Peyer's patch (tissue), 4 donors: ENCODE measurements around the gene GREB1L. TPM values are rescaled to one million over a fixed set of nuclear protein-coding genes. Genes with fewer than 3 reads are reported as not detected.

Experiments used
- DNase-seq, 3 donors: peaks; one replicate each; pipeline ENCODE4 v3.0.0-alpha.2; 2017 to 2019
- H3K27ac ChIP-seq, 4 donors: fragments of 200-600 bp; sonication (generic); one replicate each; pipeline ENCODE4 v1.5.1; 2016 to 2019
- H3K27me3 ChIP-seq, 2 donors: fragments of 200-600 bp; sonication (generic); one replicate each; pipeline ENCODE4 v1.5.1; 2019
- H3K36me3 ChIP-seq, 3 donors: fragments of 200-600 bp; sonication (generic); one replicate each; pipeline ENCODE4 v1.5.1; 2016 to 2019
- H3K4me1 ChIP-seq, 4 donors: fragments of 200-600 bp; sonication (generic); one replicate each; pipeline ENCODE4 v1.5.1; 2016 to 2019
- H3K4me3 ChIP-seq, 4 donors: fragments of 200-600 bp; sonication (generic); 1 replicate in 3 of 4; 2 replicates in 1 of 4; pipeline ENCODE4 v1.5.1; 2016 to 2019; ENCODE audit warnings: mild to moderate bottlenecking in 1 of 4
- H3K9me3 ChIP-seq, 4 donors: fragments of 200-600 bp; sonication (generic); one replicate each; pipeline ENCODE4 v1.5.1; 2016 to 2019; ENCODE audit warnings: mild to moderate bottlenecking in 1 of 4
- CTCF ChIP-seq, 6 experiments: fragments of 450-650 bp in 4 of 6; fragments of 200-600 bp in 2 of 6; sonication (generic) in 1 of 6; IDR thresholded peaks; one replicate each; pipeline ENCODE4 v1.5.1; 2017 to 2019; ENCODE audit warnings: antibody characterized with exemption in 6 of 6, mild to moderate bottlenecking in 3 of 6, moderate library complexity in 1 of 6
- POLR2A ChIP-seq, 2 donors: fragments of 450-650 bp; IDR thresholded peaks; one replicate each; pipeline ENCODE4 v1.5.1; 2017; ENCODE audit warnings: antibody characterized with exemption in 2 of 2, mild to moderate bottlenecking in 2 of 2, moderate library complexity in 2 of 2
- total RNA-seq, 4 donors: library from RNA; depleted of rRNA; stranded (reverse); fragments of >200 nt; gene quantifications; one replicate each; pipeline ENCODE4 v1.1.0, GENCODE V29; 2016

GREB1L gene
- total RNA-seq, 4 donors from 2014 or later = 0.53 to 3.3 (median 2.8) TPM

GRCh38 chr18:21461460-21461859, 219.4 kb downstream of the GREB1L start:
- Histone ChIP-seq H3K4me1 (no peaks in the 10 kb centered on the region), H3K27me3 (no peaks in the 10 kb centered on the region), H3K27ac (no peak overlapping the region), H3K36me3 (no peaks in the 10 kb centered on the region), H3K9me3 (no peaks in the 10 kb centered on the region), H3K4me3 (no peak overlapping the region)
- no peak for DNase-seq
- TF ChIP-seq POLR2A (IDR thresholded peaks at IDR 0.05) (no peak), CTCF (IDR thresholded peaks at IDR 0.05) (no peak)

- TF ChIP-seq POLR2A (IDR thresholded peaks at IDR 0.05) = no peak
- H3K9me3 ChIP-seq = no peaks in the 10 kb centered on the region
- H3K36me3 ChIP-seq = no peaks in the 10 kb centered on the region
- DNase-seq = no peak
- no peak overlapping the region for H3K27ac ChIP-seq
- no peaks in the 10 kb centered on the region for H3K27me3 ChIP-seq
- H3K4me3 ChIP-seq = no peak overlapping the region
- no peaks in the 10 kb centered on the region for H3K4me1 ChIP-seq
Observed at GRCh38 chr18:21463718-21464117, 221.7 kb downstream of the GREB1L start.

GRCh38 chr18:21468514-21469164, 226.6 kb downstream of the GREB1L start:
- Histone ChIP-seq H3K4me3 (no peak overlapping the region), H3K4me1 (no peaks in the 10 kb centered on the region)
- TF ChIP-seq CTCF (IDR thresholded peaks at IDR 0.05) (no peak), POLR2A (IDR thresholded peaks at IDR 0.05) (no peak)

GRCh38 chr18:21472741-21473140, 230.7 kb downstream of the GREB1L start:
- Histone ChIP-seq H3K36me3 (no peaks in the 10 kb centered on the region), H3K27ac (no peak overlapping the region), H3K9me3 (no peaks in the 10 kb centered on the region), H3K4me1 (no peaks in the 10 kb centered on the region), H3K27me3 (no peaks in the 10 kb centered on the region), H3K4me3 (no peak overlapping the region)
- DNase-seq = no peak
- no peak for TF ChIP-seq CTCF (IDR thresholded peaks at IDR 0.05)
- no peak for TF ChIP-seq POLR2A (IDR thresholded peaks at IDR 0.05)

More at GRCh38 chr18:21468514-21469164, 226.6 kb downstream of the GREB1L start:
- Histone ChIP-seq H3K27me3 (no peaks in the 10 kb centered on the region), H3K9me3 (no peaks in the 10 kb centered on the region), H3K27ac (no peak overlapping the region), H3K36me3 (no peaks in the 10 kb centered on the region)
- DNase-seq = no peak

- H3K4me3 ChIP-seq = no peak overlapping the region
- no peaks in the 10 kb centered on the region for H3K4me1 ChIP-seq
- H3K27me3 ChIP-seq = no peaks in the 10 kb centered on the region
- H3K9me3 ChIP-seq = no peaks in the 10 kb centered on the region
- no peak overlapping the region for H3K27ac ChIP-seq
- TF ChIP-seq CTCF (IDR thresholded peaks at IDR 0.05) = no peak
- no peak for TF ChIP-seq POLR2A (IDR thresholded peaks at IDR 0.05)
- no peak for DNase-seq
- H3K36me3 ChIP-seq = no peaks in the 10 kb centered on the region
Observed at GRCh38 chr18:21474621-21475020, 232.6 kb downstream of the GREB1L start.

- Histone ChIP-seq H3K4me1 (no peaks in the 10 kb centered on the region), H3K9me3 (no peaks in the 10 kb centered on the region), H3K36me3 (no peaks in the 10 kb centered on the region), H3K4me3 (no peak overlapping the region), H3K27me3 (no peaks in the 10 kb centered on the region), H3K27ac (no peak overlapping the region)
- DNase-seq = no peak
- TF ChIP-seq POLR2A (IDR thresholded peaks at IDR 0.05) (no peak), CTCF (IDR thresholded peaks at IDR 0.05) (no peak)
Observed at GRCh38 chr18:21479721-21480120, 237.7 kb downstream of the GREB1L start.
